K562 treated with DMSO at 1 percent for 48 hours (cell line): ENCODE results near the gene TBX3. TPM values are rescaled to one million over a fixed set of nuclear protein-coding genes. Genes with fewer than 3 reads are reported as not detected.

Experiments
- total RNA-seq: library from RNA; unstranded; fragments of 300-600 nt; gene quantifications from 2 replicates; pipeline ENCODE4 v1.2.3, GENCODE V29; 2022; ENCODE audit warnings: low replicate concordance; ENCODE audit errors: extremely low read depth

The TBX3 gene
- total RNA-seq, result not detected in 2 replicates

DNA sequence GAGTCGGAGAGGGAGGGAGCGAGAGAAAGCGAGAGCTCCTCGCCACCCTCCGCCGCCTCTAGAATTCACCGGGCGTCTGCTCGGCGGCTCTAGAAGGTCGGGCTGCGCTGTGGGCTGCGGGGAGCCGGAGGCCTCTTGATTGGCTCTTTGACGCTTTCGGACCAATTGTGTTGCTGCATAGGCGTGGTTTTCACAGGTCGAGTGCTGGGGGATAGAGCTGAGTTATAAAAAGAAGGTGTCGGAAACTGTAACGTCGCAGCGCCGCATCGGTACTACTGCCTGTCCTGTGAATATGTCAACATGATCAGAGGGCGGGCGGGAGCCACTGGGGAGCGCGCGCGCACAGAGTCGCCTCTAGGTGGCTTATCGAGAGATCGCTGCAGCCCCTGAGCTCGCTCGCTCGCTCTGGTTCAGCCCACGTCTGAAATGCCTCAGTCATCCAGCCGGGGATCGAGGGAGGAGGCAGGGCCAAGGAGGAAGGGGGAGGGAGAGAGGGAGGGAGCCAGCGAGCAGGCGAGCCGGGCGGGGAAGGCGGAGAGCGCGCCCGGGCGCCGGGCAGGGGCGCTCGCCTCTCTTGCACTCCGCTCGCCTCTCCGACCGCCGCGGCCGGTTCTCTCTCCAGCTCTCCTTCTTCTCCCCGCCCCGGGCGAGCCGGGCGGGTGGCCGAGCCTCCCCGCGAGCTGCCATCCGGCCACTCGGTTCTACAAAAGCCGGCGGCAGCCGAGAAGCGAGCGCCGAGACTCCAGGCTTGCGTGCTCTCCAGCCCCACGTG is at the start of gene TBX3:
TSS of gene TBX3 (minus strand) at position 78 of the 772 bp plus-strand sequence. CDS start 975 bp downstream, outside the sequence.

